Measurements from ENCODE around the gene RGS7. TPM values are rescaled to one million over a fixed set of nuclear protein-coding genes. Genes with fewer than 3 reads are reported as not detected.
"Not testable (repeated sequence)": the region's sequence is repeated elsewhere in the genome, so short reads cannot be mapped to it uniquely, and the experiment has no call there.

Gene RGS7
- total and polyA plus RNA-seq, 10 donors: 0.09 to 1.8 (median 0.72) TPM; not detected in 1

DNA sequence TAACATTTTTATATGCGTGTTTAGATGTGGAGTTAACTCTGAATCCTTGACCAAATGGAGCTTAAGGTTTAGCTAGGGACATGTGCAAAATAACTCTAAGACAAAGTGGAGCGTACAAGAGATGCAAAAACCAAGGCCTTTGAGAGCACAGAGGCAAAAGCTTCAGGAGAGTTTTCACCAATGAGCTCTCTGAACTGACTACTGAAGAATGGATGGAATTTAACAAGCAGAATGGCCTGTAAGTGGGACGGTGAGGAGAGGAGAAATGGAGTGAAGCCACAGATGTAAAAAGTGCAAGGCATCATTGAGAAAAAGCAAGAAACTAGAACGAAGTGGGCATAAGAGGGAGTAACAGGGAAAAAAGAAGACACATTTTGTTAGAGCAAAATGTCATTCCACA is 260.0 kb downstream of the RGS7 start:
- no peaks in the 10 kb centered on the region for H3K36me3 ChIP-seq
- TF ChIP-seq POLR2A (IDR thresholded peaks at IDR 0.05) (no peak), POLR2AphosphoS5 (IDR thresholded peaks at IDR 0.05) (no peak)
- TF ChIP-seq, protein P1, sequence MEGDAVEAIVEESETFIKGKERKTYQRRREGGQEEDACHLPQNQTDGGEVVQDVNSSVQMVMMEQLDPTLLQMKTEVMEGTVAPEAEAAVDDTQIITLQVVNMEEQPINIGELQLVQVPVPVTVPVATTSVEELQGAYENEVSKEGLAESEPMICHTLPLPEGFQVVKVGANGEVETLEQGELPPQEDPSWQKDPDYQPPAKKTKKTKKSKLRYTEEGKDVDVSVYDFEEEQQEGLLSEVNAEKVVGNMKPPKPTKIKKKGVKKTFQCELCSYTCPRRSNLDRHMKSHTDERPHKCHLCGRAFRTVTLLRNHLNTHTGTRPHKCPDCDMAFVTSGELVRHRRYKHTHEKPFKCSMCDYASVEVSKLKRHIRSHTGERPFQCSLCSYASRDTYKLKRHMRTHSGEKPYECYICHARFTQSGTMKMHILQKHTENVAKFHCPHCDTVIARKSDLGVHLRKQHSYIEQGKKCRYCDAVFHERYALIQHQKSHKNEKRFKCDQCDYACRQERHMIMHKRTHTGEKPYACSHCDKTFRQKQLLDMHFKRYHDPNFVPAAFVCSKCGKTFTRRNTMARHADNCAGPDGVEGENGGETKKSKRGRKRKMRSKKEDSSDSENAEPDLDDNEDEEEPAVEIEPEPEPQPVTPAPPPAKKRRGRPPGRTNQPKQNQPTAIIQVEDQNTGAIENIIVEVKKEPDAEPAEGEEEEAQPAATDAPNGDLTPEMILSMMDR (IDR thresholded peaks at IDR 0.05 in 8 of 11, conservative IDR thresholded peaks at IDR 0.05 in 3 of 11): no peak
- no peak overlapping the region for H3K27ac ChIP-seq
- DNase-seq: no peak
- H3K4me3 ChIP-seq: no peak overlapping the region
- no peaks in the 10 kb centered on the region for H3K9me3 ChIP-seq
- 69 to 81% (median 73%) methylated on average over 4 of the region's 4 CpGs for WGBS, 5 donors
- no peaks in the 10 kb centered on the region for H3K4me1 ChIP-seq
- no peaks in the 10 kb centered on the region for H3K27me3 ChIP-seq (replicated peaks in 1 of 7)
- intact Hi-C loops (cut with DNase I; ENCODE audit: low total_unique reads): no loop called here

DNA sequence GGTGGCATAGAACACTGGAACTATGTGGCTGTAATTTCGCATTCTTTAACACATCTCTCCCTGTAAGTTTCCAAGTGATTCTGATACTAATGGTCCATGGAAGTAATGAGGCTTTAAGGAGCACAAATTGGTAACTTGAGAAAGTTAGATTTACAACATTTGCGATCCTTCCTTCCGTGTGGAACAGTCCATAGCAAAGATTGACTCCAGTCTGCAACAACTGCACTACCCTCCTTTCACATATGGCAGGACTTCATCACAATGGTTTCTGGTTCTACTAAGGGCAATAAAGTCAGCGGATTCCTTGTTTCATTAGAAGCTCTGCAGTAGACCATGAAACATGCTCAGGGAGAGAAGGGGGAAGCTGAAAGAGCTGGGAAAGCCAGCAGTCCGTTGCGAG is 261.2 kb downstream of the RGS7 start:
- WGBS, 5 donors: 90 to 94% (median 94%) methylated on average over 6 of the region's 6 CpGs
- no peaks in the 10 kb centered on the region for H3K27me3 ChIP-seq (replicated peaks in 1 of 7)

DNA sequence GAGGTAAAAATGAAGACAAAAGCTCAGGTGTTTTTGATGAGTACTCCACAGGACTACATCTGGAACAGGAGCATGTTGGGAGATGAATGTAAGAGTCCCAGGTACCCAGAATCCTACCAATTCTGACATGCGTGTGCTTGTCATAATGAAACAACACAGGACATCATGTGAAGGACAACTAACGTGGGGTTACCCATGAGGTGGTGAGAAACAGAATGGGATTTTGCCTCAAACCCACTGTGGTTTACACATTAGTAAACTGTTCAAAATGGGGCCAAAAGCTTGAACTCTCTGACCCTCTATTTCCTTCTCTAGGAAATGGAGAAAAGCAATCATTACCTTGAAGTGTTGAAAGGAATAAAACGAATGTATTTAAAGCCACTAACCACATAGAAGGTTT is 266.2 kb downstream of the RGS7 start:
- TF ChIP-seq POLR2AphosphoS5 (IDR thresholded peaks at IDR 0.05) (no peak), POLR2A (IDR thresholded peaks at IDR 0.05) (no peak)
- TF ChIP-seq, protein P1 (IDR thresholded peaks at IDR 0.05 in 8 of 11, conservative IDR thresholded peaks at IDR 0.05 in 3 of 11): no peak
- WGBS, 5 donors: 59 to 70% (median 66%) methylated on average over 3 of the region's 3 CpGs
- intact Hi-C loops (cut with DNase I; ENCODE audit: low total_unique reads): no loop called here

More for the DNA sequence above, 261.2 kb downstream of the RGS7 start:
- H3K4me3 ChIP-seq: no peak overlapping the region
- no peak for TF ChIP-seq POLR2AphosphoS5 (IDR thresholded peaks at IDR 0.05)
- TF ChIP-seq, protein P1 (IDR thresholded peaks at IDR 0.05 in 8 of 11, conservative IDR thresholded peaks at IDR 0.05 in 3 of 11): no peak
- TF ChIP-seq POLR2A (IDR thresholded peaks at IDR 0.05): no peak
- DNase-seq: no peak
- H3K9me3 ChIP-seq: no peaks in the 10 kb centered on the region
- intact Hi-C loops (cut with DNase I; ENCODE audit: low total_unique reads): no loop called here
- H3K27ac ChIP-seq: no peak overlapping the region
- no peaks in the 10 kb centered on the region for H3K36me3 ChIP-seq
- no peaks in the 10 kb centered on the region for H3K4me1 ChIP-seq

DNA sequence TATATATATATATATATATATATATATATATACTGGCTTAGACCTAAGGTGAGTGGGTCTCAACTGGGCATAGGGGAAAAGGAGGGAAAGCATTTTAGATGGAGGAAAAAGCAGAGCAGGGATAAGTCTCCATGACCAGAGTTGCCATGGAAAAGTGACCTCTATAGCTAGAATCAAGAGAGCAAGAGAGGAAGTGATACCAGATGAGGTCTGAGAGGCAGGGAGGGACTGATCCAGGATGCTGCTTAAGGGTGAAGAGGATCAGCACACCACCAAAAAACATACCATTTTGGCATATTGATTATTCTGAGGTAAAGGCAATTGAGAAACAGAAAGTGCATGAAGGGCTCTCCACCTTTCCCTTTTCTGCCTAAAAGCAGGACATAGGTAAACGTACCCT is 267.9 kb downstream of the RGS7 start:
- H3K27me3 ChIP-seq (replicated peaks in 1 of 7); H3K9me3 ChIP-seq; H3K36me3 ChIP-seq; DNase-seq; intact Hi-C loops (cut with DNase I; ENCODE audit: low total_unique reads); H3K4me3 ChIP-seq; H3K27ac ChIP-seq; H3K4me1 ChIP-seq: not testable (repeated sequence)
- 47 to 100% (median 68%) methylated on average over 1 of the region's 1 CpG for WGBS, 5 donors

More for the DNA sequence above, 266.2 kb downstream of the RGS7 start:
- Histone ChIP-seq H3K4me1 (no peaks in the 10 kb centered on the region), H3K36me3 (no peaks in the 10 kb centered on the region), H3K9me3 (no peaks in the 10 kb centered on the region), H3K4me3 (no peak overlapping the region), H3K27ac (no peak overlapping the region), H3K27me3 (replicated peaks in 1 of 7) (no peaks in the 10 kb centered on the region)
- no peak for DNase-seq

DNA sequence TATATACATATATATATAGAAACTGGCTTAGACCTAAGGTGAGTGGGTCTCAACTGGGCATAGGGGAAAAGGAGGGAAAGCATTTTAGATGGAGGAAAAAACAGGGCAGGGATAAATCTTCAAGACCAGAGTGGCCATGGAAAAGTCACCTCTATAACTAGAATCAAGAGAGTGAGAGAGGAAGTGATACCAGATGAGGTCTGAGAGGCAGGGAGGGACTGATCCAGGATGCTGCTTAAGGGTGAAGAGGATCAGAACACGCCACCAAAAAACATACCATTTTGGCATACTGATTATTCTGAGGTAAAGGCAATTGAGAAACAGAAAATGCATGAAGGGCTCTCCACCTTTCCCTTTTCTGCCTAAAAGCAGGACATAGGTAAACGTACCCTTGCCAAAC is 268.9 kb downstream of the RGS7 start:
- WGBS, 5 donors: 56 to 84% (median 82%) methylated on average over 2 of the region's 2 CpGs
- H3K36me3 ChIP-seq; H3K9me3 ChIP-seq; H3K4me3 ChIP-seq; DNase-seq; H3K27ac ChIP-seq; intact Hi-C loops (cut with DNase I; ENCODE audit: low total_unique reads); H3K4me1 ChIP-seq; H3K27me3 ChIP-seq (replicated peaks in 1 of 7): not testable (repeated sequence)
